OCI-LY7 (cell line): ENCODE data around the gene ANKRD52. TPM values are rescaled to one million over a fixed set of nuclear protein-coding genes. Genes with fewer than 3 reads are reported as not detected.
"Not testable (repeated sequence)": the region's sequence is repeated elsewhere in the genome, so short reads cannot be mapped to it uniquely, and the experiment has no call there.

Experiments used
- BruUV-seq: library from RNA; stranded (reverse); fragments of 400-500 nt; replicated peaks from 2 replicates; lab custom pipeline; 2021; lab: Mats Ljungman, UMichigan
- CTCF ChIA-PET: fragments of 300-600 bp; sonication (Branson Sonifier 250); formaldehyde crosslinking; loops from one replicate; lab custom pipeline; 2022; ENCODE audit warnings: antibody characterized with exemption; ENCODE audit not compliant: unreplicated experiment; lab: Charles Lee
- POLR2A ChIA-PET: fragments of 300-600 bp; sonication (Branson Sonifier 250); formaldehyde crosslinking; loops from one replicate; lab custom pipeline; 2022; ENCODE audit warnings: antibody characterized with exemption; lab: Charles Lee
- DNase-seq: peaks from one replicate; pipeline ENCODE4 v3.0.0-alpha.2; 2015; ENCODE audit warnings: low spot score
- H2AFZ ChIP-seq: fragments of 200-600 bp; sonication (generic), shearing (Covaris generic); 2 replicates; pipeline ENCODE4 v1.6.1; 2014; ENCODE audit warnings: mild to moderate bottlenecking, antibody characterized with exemption, low read length, moderate library complexity
- H3K27ac ChIP-seq: fragments of 200-600 bp; sonication (generic); 2 replicates; pipeline ENCODE4 v1.5.1; 2014; ENCODE audit warnings: mixed run types, low read depth, mild to moderate bottlenecking, moderate library complexity, low read length, inconsistent platforms; ENCODE audit not compliant: poor library complexity, severe bottlenecking
- H3K36me3 ChIP-seq: fragments of 200-600 bp; sonication (generic); 2 replicates; pipeline ENCODE4 v1.6.1; 2014; ENCODE audit warnings: mild to moderate bottlenecking, antibody characterized with exemption, low read length, moderate library complexity, mixed read lengths; ENCODE audit not compliant: insufficient read depth
- H3K4me1 ChIP-seq: fragments of 200-600 bp; sonication (generic); 2 replicates; pipeline ENCODE4 v1.5.1; 2014; ENCODE audit warnings: mild to moderate bottlenecking, low read length; ENCODE audit not compliant: insufficient read depth, poor library complexity, severe bottlenecking
- H3K4me2 ChIP-seq: fragments of 200-600 bp; sonication (generic); 2 replicates; pipeline ENCODE4 v1.6.1; 2014; ENCODE audit warnings: mild to moderate bottlenecking, low read length
- H3K4me3 ChIP-seq: fragments of 200-600 bp; sonication (generic); 2 replicates; pipeline ENCODE4 v1.5.1; 2014; ENCODE audit warnings: mild to moderate bottlenecking, low read depth, low read length; ENCODE audit not compliant: poor library complexity, severe bottlenecking
- H3K79me2 ChIP-seq: fragments of 200-600 bp; sonication (generic); 2 replicates; pipeline ENCODE4 v1.6.1; 2016; ENCODE audit warnings: low read depth, mild to moderate bottlenecking, low read length, moderate library complexity, mixed read lengths; ENCODE audit not compliant: insufficient read depth
- H3K9me2 ChIP-seq: fragments of 200-600 bp; sonication (generic); 2 replicates; pipeline ENCODE4 v1.6.1; 2016; ENCODE audit warnings: mild to moderate bottlenecking, low read length, mixed read lengths; ENCODE audit not compliant: insufficient read depth
- H3K9me3 ChIP-seq: fragments of 200-600 bp; sonication (generic); 2 replicates; pipeline ENCODE4 v1.6.1; 2014; ENCODE audit warnings: mild to moderate bottlenecking, mixed run types, low read length, mixed read lengths
- H4K20me1 ChIP-seq: fragments of 200-600 bp; sonication (generic); 2 replicates; pipeline ENCODE4 v1.6.1; 2014; ENCODE audit warnings: mild to moderate bottlenecking, antibody characterized with exemption, low read length, moderate library complexity, mixed read lengths; ENCODE audit not compliant: insufficient read depth
- CTCF ChIP-seq: fragments of 200-600 bp; sonication (generic); conservative IDR thresholded peaks from 2 replicates; pipeline ENCODE4 v1.5.1; 2014; ENCODE audit warnings: mild to moderate bottlenecking, antibody characterized with exemption, low read length, moderate library complexity, mixed read lengths
- EZH2phosphoT487 ChIP-seq: fragments of 200-600 bp; sonication (generic); IDR thresholded peaks from 2 replicates; pipeline ENCODE4 v1.6.1; 2018; ENCODE audit warnings: low read depth, borderline replicate concordance, mild to moderate bottlenecking, mixed run types, antibody characterized with exemption, low read length, moderate library complexity, mixed read lengths
- intact Hi-C: fragments of 100-400 bp; cut with micrococcal nuclease; formaldehyde crosslinking; loops from one replicate; pipeline ENCODE4 v1.10.0; 2022; ENCODE audit not compliant: unreplicated experiment
- total RNA-seq, 2 experiments: library from RNA; depleted of rRNA in 1 of 2; stranded (reverse); fragments of >200 nt in 1 of 2; shearing (Covaris generic) in 1 of 2; gene quantifications; 2 replicates each; pipeline ENCODE4 v1.2.3, GENCODE V29; 2014 to 2022

The ANKRD52 gene
- total RNA-seq, 2 experiments from 2014 or later: 11.7 to 35.0 TPM

- H3K4me2 ChIP-seq, H3K9me3 ChIP-seq, H2AFZ ChIP-seq, BruUV-seq, H3K36me3 ChIP-seq, H3K79me2 ChIP-seq, CTCF ChIA-PET, DNase-seq, intact Hi-C loops, H3K27ac ChIP-seq, H4K20me1 ChIP-seq, H3K4me3 ChIP-seq, H3K9me2 ChIP-seq: not testable (repeated sequence)
- TF ChIP-seq CTCF: peak; percentile 44; the same call in 1 of the 2 replicates
- H3K4me1 ChIP-seq: peaks cover 22% of the 10 kb centered on the region
- POLR2A ChIA-PET: interaction anchor here (0.6 to 0.7 kb wide), 3 partner anchors 58 to 145 kb away, joined by 4 read pairs; no protein-coding TSS in a partner anchor
Measured at GRCh38 chr12:56262955-56263354, 4.8 kb upstream of the ANKRD52 start.

DNA sequence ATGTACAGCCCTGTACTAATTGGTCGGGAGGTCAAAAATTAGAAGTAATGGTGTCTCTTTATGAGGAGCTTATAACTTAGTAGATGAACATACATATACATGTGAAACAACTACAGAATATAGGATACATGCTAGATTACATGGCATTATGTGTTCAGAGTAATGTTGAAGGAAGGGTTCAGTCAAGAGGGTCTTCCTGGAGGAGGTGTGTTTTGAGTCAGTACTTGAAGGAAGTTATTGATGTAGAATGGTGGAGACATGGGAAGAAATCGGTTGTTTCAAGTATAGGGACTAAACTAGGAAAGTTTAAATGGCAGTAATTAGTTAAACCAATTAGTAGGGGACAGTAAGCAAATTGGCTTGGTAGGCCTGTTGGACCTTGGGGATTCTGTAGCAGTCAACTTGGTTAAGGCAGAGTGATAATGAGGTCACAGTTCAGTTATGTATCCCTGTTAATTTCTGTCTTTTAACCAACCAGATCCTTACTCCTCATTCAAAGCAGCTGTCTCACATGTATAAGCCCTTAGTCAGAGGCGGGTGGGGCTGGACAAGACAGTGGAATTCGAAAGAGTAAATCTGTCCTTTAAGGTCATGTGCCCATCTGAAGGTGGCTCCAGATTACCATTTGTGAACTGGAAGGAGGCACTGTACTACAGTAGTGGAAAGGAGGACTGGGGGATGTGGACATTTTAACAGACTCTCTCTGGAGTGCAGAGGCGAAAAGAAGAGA, 3.5 kb upstream of the ANKRD52 start:
- H2AFZ ChIP-seq: no peak overlapping the region
- intact Hi-C loops: no loop called here

More for the DNA sequence above, 3.5 kb upstream of the ANKRD52 start:
- Histone ChIP-seq H4K20me1 (0 out of 2 replicates have a peak, but pooled peaks cover 5% of the 10 kb centered on the region), H3K4me1 (peaks cover 22% of the 10 kb centered on the region), H3K4me2 (no peak overlapping the region), H3K4me3 (no peak overlapping the region), H3K36me3 (peaks cover 4% of the 10 kb centered on the region; the same call in 1 of the 2 replicates), H3K9me3 (no peaks in the 10 kb centered on the region), H3K27ac (no peak overlapping the region), H3K9me2 (no peaks in the 10 kb centered on the region), H3K79me2 (peaks cover 12% of the 10 kb centered on the region; the same call in 1 of the 2 replicates)
- no TSS peak for BruUV-seq
- no peak for DNase-seq
- ChIA-PET POLR2A (no interaction called here), CTCF (no interaction called here)
- TF ChIP-seq EZH2phosphoT487 (no peak), CTCF (no peak)
